Neural cell (in vitro differentiated cells): ENCODE results near the gene ADGRD2.

Source experiments
- MXI1 ChIP-seq: fragments of 450-650 bp; conservative IDR thresholded peaks from 2 replicates; pipeline ENCODE4 v1.6.1; 2014; ENCODE audit warnings: antibody characterized with exemption, mild to moderate bottlenecking; ENCODE audit not compliant: poor library complexity, severe bottlenecking
- POLR2AphosphoS5 ChIP-seq: IDR thresholded peaks from 2 replicates; pipeline ENCODE4 v1.6.1; 2012
- RAD21 ChIP-seq: fragments of 450-650 bp; conservative IDR thresholded peaks from 2 replicates; pipeline ENCODE4 v1.6.1; 2014; ENCODE audit warnings: antibody characterized with exemption, mild to moderate bottlenecking, moderate library complexity
- TAF1 ChIP-seq: IDR thresholded peaks from 2 replicates; pipeline ENCODE4 v1.6.1; 2012; ENCODE audit warnings: low read depth
- TF ChIP-seq, protein P1 (sequence below): IDR thresholded peaks from 2 replicates; pipeline ENCODE4 v1.6.1; 2012; ENCODE audit warnings: borderline replicate concordance
- TF ChIP-seq, protein P2 (sequence below): fragments of 450-650 bp; IDR thresholded peaks from 2 replicates; pipeline ENCODE4 v1.5.1; 2014; ENCODE audit warnings: antibody characterized with exemption, mild to moderate bottlenecking, moderate library complexity; ENCODE audit not compliant: poor library complexity, severe bottlenecking

DNA sequence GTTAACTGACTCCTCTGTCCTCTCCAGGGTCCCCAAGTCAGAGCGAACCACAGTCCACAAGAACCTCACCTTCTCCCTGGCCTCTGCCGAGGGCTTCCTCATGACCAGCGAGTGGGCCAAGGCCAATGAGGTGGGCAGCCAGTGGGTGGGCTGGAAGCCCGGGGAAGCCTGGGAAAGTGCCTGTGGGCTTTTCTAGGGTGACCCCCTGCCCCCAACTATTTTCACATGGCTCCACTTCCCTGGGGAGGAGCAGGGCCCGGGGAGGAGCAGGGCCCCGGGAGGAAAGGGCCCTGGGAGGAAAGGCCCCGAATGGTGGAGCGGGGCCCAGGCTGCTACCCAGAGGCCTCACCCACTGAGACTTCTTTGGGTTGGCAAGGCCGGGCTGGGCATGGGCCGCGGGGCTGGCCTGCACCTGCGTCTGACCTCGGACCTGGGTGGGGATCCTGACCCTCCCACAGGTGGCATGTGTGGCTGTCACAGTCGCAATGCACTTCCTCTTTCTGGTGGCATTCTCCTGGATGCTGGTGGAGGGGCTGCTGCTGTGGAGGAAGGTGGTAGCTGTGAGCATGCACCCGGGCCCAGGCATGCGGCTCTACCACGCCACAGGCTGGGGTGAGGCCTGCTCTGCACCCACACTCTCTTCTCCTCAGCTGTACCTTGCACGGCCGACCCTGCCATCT, 17.9 kb downstream of the ADGRD2 start:
- TF ChIP-seq TAF1 (no peak), POLR2AphosphoS5 (no peak), RAD21 (no peak), MXI1 (no peak)
- TF ChIP-seq, protein P1, sequence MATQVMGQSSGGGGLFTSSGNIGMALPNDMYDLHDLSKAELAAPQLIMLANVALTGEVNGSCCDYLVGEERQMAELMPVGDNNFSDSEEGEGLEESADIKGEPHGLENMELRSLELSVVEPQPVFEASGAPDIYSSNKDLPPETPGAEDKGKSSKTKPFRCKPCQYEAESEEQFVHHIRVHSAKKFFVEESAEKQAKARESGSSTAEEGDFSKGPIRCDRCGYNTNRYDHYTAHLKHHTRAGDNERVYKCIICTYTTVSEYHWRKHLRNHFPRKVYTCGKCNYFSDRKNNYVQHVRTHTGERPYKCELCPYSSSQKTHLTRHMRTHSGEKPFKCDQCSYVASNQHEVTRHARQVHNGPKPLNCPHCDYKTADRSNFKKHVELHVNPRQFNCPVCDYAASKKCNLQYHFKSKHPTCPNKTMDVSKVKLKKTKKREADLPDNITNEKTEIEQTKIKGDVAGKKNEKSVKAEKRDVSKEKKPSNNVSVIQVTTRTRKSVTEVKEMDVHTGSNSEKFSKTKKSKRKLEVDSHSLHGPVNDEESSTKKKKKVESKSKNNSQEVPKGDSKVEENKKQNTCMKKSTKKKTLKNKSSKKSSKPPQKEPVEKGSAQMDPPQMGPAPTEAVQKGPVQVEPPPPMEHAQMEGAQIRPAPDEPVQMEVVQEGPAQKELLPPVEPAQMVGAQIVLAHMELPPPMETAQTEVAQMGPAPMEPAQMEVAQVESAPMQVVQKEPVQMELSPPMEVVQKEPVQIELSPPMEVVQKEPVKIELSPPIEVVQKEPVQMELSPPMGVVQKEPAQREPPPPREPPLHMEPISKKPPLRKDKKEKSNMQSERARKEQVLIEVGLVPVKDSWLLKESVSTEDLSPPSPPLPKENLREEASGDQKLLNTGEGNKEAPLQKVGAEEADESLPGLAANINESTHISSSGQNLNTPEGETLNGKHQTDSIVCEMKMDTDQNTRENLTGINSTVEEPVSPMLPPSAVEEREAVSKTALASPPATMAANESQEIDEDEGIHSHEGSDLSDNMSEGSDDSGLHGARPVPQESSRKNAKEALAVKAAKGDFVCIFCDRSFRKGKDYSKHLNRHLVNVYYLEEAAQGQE, result no peak
- TF ChIP-seq, protein P2, sequence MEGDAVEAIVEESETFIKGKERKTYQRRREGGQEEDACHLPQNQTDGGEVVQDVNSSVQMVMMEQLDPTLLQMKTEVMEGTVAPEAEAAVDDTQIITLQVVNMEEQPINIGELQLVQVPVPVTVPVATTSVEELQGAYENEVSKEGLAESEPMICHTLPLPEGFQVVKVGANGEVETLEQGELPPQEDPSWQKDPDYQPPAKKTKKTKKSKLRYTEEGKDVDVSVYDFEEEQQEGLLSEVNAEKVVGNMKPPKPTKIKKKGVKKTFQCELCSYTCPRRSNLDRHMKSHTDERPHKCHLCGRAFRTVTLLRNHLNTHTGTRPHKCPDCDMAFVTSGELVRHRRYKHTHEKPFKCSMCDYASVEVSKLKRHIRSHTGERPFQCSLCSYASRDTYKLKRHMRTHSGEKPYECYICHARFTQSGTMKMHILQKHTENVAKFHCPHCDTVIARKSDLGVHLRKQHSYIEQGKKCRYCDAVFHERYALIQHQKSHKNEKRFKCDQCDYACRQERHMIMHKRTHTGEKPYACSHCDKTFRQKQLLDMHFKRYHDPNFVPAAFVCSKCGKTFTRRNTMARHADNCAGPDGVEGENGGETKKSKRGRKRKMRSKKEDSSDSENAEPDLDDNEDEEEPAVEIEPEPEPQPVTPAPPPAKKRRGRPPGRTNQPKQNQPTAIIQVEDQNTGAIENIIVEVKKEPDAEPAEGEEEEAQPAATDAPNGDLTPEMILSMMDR, result no peak
